Hematopoietic multipotent progenitor cell treated with erythropoietin and hydrocortisone succinate and interleukin-3 and kit ligand, for 15 days (in vitro differentiated cells): ENCODE data around the gene DHRS2.
"Not testable (repeated sequence)": the region's sequence is repeated elsewhere in the genome, so short reads cannot be mapped to it uniquely, and the experiment has no call there.

ENCODE experiments used
- DNase-seq: peaks from one replicate; pipeline ENCODE4 v3.0.0-alpha.2; 2015; ENCODE audit warnings: low spot score

DHRS2 gene

GRCh38 chr14:23636317-23637211, at the start of gene DHRS2:
DHRS2 (plus strand) TSS chr14:23636364; CDS start chr14:23638865, 2,501 bp downstream.
- DNase-seq: no peak

- peak; percentile 39 for DNase-seq
Measured at GRCh38 chr14:23588884-23589598, 47.1 kb upstream of the DHRS2 start.

- no peak for DNase-seq
Measured at GRCh38 chr14:23589606-23590005, 46.6 kb upstream of the DHRS2 start.

GRCh38 chr14:23590198-23590597, 46.0 kb upstream of the DHRS2 start:
- DNase-seq: no peak

GRCh38 chr14:23594191-23594590, 42.0 kb upstream of the DHRS2 start:
- not testable (repeated sequence) for DNase-seq

- no peak for DNase-seq
Measured at GRCh38 chr14:23600322-23600707, 35.8 kb upstream of the DHRS2 start.

GRCh38 chr14:23600806-23601205, 35.4 kb upstream of the DHRS2 start:
- DNase-seq: no peak

GRCh38 chr14:23601424-23601823, 34.7 kb upstream of the DHRS2 start:
- DNase-seq: no peak

- DNase-seq: no peak
Measured at GRCh38 chr14:23601845-23602180, 34.4 kb upstream of the DHRS2 start.

- DNase-seq: no peak
Measured at GRCh38 chr14:23602181-23603095, 33.7 kb upstream of the DHRS2 start.

GRCh38 chr14:23603103-23603502, 33.1 kb upstream of the DHRS2 start:
- no peak for DNase-seq

- no peak for DNase-seq
Measured at GRCh38 chr14:23604148-23604547, 32.0 kb upstream of the DHRS2 start.

- no peak for DNase-seq
Measured at GRCh38 chr14:23604675-23605170, 31.4 kb upstream of the DHRS2 start.

GRCh38 chr14:23605931-23606585, 30.1 kb upstream of the DHRS2 start:
- DNase-seq: no peak

GRCh38 chr14:23608454-23608853, 27.7 kb upstream of the DHRS2 start:
- no peak for DNase-seq

GRCh38 chr14:23609001-23609400, 27.2 kb upstream of the DHRS2 start:
- no peak for DNase-seq

GRCh38 chr14:23609411-23610089, 26.6 kb upstream of the DHRS2 start:
- not testable (repeated sequence) for DNase-seq

GRCh38 chr14:23610090-23610814, 25.9 kb upstream of the DHRS2 start:
- DNase-seq: no peak

GRCh38 chr14:23610815-23611289, 25.3 kb upstream of the DHRS2 start:
- DNase-seq: no peak

GRCh38 chr14:23612354-23612732, 23.8 kb upstream of the DHRS2 start:
- DNase-seq: no peak
